ENCODE results near the gene KIR2DL3. TPM values are rescaled to one million over a fixed set of nuclear protein-coding genes. Genes with fewer than 3 reads are reported as not detected.

The KIR2DL3 gene
- total RNA-seq, 2 donors from 2014 or later, result not detected

DNA sequence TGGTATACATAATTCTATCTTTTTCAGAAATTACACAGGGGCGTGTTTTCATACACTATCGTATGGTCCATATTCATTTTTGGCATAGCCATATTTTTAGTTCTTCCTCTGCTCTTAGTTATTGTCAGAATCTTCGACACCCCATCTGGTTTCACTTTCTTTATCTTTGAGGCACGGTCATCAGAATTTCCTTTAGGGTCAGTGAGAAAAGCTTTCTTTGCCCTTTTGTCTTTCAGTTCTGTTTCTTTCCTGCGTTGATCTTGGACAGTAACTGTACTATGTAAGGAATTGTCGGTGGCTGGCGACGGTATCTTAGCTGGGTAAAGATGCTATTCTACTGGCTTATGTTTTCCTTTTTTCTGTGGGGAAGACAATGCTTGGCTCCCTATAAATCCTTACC is 54.5 kb downstream of the KIR2DL3 start:
- Histone ChIP-seq H3K4me3 (no peak overlapping the region), H3K36me3 (no peaks in the 10 kb centered on the region), H3K9me3 (no peaks in the 10 kb centered on the region), H3K27ac (no peak overlapping the region), H3K27me3 (replicated peaks; ENCODE audit: insufficient read depth) (no peaks in the 10 kb centered on the region), H3K4me1 (replicated peaks) (no peaks in the 10 kb centered on the region)
- intact Hi-C loops (cut with DNase I), result no loop called here
- no peak for TF ChIP-seq POLR2A (IDR thresholded peaks at IDR 0.05)
- no peak for TF ChIP-seq POLR2AphosphoS5 (IDR thresholded peaks at IDR 0.05)
- TF ChIP-seq, protein P1, sequence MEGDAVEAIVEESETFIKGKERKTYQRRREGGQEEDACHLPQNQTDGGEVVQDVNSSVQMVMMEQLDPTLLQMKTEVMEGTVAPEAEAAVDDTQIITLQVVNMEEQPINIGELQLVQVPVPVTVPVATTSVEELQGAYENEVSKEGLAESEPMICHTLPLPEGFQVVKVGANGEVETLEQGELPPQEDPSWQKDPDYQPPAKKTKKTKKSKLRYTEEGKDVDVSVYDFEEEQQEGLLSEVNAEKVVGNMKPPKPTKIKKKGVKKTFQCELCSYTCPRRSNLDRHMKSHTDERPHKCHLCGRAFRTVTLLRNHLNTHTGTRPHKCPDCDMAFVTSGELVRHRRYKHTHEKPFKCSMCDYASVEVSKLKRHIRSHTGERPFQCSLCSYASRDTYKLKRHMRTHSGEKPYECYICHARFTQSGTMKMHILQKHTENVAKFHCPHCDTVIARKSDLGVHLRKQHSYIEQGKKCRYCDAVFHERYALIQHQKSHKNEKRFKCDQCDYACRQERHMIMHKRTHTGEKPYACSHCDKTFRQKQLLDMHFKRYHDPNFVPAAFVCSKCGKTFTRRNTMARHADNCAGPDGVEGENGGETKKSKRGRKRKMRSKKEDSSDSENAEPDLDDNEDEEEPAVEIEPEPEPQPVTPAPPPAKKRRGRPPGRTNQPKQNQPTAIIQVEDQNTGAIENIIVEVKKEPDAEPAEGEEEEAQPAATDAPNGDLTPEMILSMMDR (IDR thresholded peaks at IDR 0.05), result no peak
- 56% methylated on average over 8 of the region's 8 CpGs for WGBS
- DNase-seq (ENCODE audit: low spot score), result no peak

GRCh38 chr19:54795758-54796157 is 57.4 kb downstream of the KIR2DL3 start:
- H3K9me3 ChIP-seq, result no peaks in the 10 kb centered on the region
- TF ChIP-seq POLR2A (IDR thresholded peaks at IDR 0.05), result no peak
- TF ChIP-seq, protein P1 (IDR thresholded peaks at IDR 0.05), result no peak
- TF ChIP-seq POLR2AphosphoS5 (IDR thresholded peaks at IDR 0.05), result no peak
- H3K4me3 ChIP-seq, result no peak overlapping the region
- no peaks in the 10 kb centered on the region for H3K4me1 ChIP-seq (replicated peaks)
- 65% methylated on average over 1 of the region's 1 CpG for WGBS
- H3K27me3 ChIP-seq (replicated peaks; ENCODE audit: insufficient read depth), result no peaks in the 10 kb centered on the region
- no peak for DNase-seq (ENCODE audit: low spot score)
- intact Hi-C loops (cut with DNase I), result no loop called here
- no peak overlapping the region for H3K27ac ChIP-seq
- H3K36me3 ChIP-seq, result no peaks in the 10 kb centered on the region

Small RNAs within 50 kb of the gene (small RNA-seq; reads per million reads assigned to genes)
- gene AC245128.2, result 0 reads per million in 2 donors
- 0 reads per million in 2 donors for gene KIR3DP1

Other genes with a start within 250 kb of the KIR2DL3 start
- gene LAIR2, start 235.7 kb upstream of the KIR2DL3 start, total RNA-seq, result not detected
- 1 to 10 TPM; 1.6 to 2.5 TPM for gene LILRA2, start 164.7 kb upstream of the KIR2DL3 start, total RNA-seq
- 1 to 10 TPM in 1 of 2 donors, under 1 TPM in 1; 0.96 to 1.7 TPM for gene LILRA1, start 144.9 kb upstream of the KIR2DL3 start, total RNA-seq
- gene LILRB1, start 108.0 kb upstream of the KIR2DL3 start, total RNA-seq, result 1 to 10 TPM in 1 of 2 donors, under 1 TPM in 1; 0.68 to 1.2 TPM
- 1 to 10 TPM; 1.6 to 5.7 TPM for gene LILRB4, start 75.5 kb upstream of the KIR2DL3 start, total RNA-seq
- gene KIR3DL3, start 14.1 kb upstream of the KIR2DL3 start, total RNA-seq, result not detected
- gene KIR2DL1, start 31.3 kb downstream of the KIR2DL3 start, total RNA-seq, result not detected
- gene KIR2DL4, start 65.1 kb downstream of the KIR2DL3 start, total RNA-seq, result not detected
- gene KIR3DL1, start 78.0 kb downstream of the KIR2DL3 start, total RNA-seq, result not detected
- gene KIR2DS4, start 94.2 kb downstream of the KIR2DL3 start, total RNA-seq, result 1 to 10 TPM in 1 of 2 donors, not detected in 1; 1.4 TPM
- not detected for gene KIR3DL2, start 111.9 kb downstream of the KIR2DL3 start, total RNA-seq
- not detected for gene FCAR, start 135.7 kb downstream of the KIR2DL3 start, total RNA-seq
- gene NCR1, start 167.6 kb downstream of the KIR2DL3 start, total RNA-seq, result under 1 TPM in 1 of 2 donors, not detected in 1; 0.34 TPM
- 1 to 10 TPM in 1 of 2 donors, not detected in 1; 7.6 TPM for gene NLRP7, start 209.0 kb downstream of the KIR2DL3 start, total RNA-seq
- 10 to 100 TPM; 18.5 to 22.4 TPM for gene NLRP2, start 227.9 kb downstream of the KIR2DL3 start, total RNA-seq